MM.1S (cell line): ENCODE measurements around the gene SYVN1.

ENCODE experiments used
- EZH2phosphoT487 ChIP-seq: fragments of 300-600 bp; sonication (generic); IDR thresholded peaks from 2 replicates; pipeline ENCODE4 v1.6.1; 2018; ENCODE audit warnings: antibody characterized with exemption, low read length
- TF ChIP-seq, protein P1 (sequence below): fragments of 300-600 bp; sonication (generic); IDR thresholded peaks from 2 replicates; pipeline ENCODE4 v1.5.1; 2016; ENCODE audit warnings: antibody characterized with exemption, low read length, mixed read lengths

DNA sequence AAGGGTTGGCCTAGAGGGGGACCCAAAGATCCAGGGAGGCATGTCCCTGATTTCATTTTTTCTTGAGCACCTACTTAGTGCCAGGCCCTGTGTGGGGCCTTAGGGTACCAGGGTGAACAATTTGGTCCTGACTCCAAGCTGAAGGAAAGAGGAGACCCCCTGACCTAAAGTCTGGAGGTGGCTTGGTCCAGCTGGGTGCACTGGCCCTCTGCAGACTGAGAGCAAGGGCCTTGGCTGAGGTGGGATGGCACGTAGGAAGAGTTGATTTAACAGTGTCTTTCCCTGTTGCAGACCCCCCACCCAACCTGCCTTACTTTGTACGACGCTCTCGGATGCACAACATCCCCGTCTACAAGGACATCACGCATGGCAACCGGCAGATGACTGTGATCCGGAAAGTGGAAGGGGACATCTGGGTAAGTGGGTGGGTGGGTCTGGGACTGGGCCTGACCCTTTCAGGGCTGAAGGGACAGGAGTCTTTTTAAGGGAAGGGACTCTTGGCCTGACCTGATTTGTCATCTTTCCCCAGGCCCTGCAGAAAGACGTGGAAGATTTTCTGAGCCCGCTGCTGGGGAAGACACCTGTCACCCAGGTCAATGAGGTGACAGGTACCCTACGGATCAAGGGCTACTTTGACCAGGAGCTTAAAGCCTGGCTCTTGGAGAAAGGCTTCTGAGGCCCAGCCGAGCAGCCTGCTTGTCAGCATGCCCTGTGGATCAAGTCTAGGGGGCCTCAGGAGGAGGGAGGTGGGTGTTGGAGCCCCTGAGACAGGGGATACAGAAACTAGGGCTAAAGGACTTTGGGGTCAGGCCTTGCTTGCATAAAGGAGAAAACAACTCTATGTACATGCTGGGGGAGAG, 8.9 kb downstream of the SYVN1 start:
- TF ChIP-seq, protein P1, sequence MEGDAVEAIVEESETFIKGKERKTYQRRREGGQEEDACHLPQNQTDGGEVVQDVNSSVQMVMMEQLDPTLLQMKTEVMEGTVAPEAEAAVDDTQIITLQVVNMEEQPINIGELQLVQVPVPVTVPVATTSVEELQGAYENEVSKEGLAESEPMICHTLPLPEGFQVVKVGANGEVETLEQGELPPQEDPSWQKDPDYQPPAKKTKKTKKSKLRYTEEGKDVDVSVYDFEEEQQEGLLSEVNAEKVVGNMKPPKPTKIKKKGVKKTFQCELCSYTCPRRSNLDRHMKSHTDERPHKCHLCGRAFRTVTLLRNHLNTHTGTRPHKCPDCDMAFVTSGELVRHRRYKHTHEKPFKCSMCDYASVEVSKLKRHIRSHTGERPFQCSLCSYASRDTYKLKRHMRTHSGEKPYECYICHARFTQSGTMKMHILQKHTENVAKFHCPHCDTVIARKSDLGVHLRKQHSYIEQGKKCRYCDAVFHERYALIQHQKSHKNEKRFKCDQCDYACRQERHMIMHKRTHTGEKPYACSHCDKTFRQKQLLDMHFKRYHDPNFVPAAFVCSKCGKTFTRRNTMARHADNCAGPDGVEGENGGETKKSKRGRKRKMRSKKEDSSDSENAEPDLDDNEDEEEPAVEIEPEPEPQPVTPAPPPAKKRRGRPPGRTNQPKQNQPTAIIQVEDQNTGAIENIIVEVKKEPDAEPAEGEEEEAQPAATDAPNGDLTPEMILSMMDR, result no peak
- TF ChIP-seq EZH2phosphoT487, result no peak
